Loucy (cell line): ENCODE data around the gene LLGL2.

ENCODE experiments used
- EZH2phosphoT487 ChIP-seq: fragments of 200-600 bp; IDR thresholded peaks from 2 replicates; pipeline ENCODE4 v1.6.1; 2018; ENCODE audit warnings: antibody characterized with exemption, mild to moderate bottlenecking, moderate library complexity, borderline replicate concordance
- TF ChIP-seq, protein P1 (sequence below): fragments of 200-600 bp; sonication (generic); conservative IDR thresholded peaks from 2 replicates; pipeline ENCODE4 v1.5.1; 2014; ENCODE audit warnings: mild to moderate bottlenecking, antibody characterized with exemption, low read length

DNA sequence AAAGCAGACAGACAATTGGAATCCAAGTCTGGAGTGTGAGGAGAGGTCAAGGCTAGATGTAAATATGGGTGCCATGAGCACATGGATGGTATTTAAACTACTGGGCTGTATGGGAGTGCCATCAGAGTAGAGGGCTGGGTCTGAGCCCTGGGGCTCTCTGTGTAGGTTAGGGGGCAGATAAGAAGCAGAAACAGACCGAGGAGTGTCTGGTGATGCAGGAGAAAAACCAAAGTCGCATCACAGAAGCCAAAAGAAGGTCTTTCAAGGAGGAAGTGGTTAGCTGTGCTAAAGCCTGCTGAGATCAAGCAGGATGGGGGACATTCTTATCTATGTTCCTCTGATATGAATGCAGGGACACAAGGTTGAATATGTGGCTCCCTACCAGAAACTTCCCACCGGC lies 7.3 kb upstream of the LLGL2 start:
- TF ChIP-seq, protein P1, sequence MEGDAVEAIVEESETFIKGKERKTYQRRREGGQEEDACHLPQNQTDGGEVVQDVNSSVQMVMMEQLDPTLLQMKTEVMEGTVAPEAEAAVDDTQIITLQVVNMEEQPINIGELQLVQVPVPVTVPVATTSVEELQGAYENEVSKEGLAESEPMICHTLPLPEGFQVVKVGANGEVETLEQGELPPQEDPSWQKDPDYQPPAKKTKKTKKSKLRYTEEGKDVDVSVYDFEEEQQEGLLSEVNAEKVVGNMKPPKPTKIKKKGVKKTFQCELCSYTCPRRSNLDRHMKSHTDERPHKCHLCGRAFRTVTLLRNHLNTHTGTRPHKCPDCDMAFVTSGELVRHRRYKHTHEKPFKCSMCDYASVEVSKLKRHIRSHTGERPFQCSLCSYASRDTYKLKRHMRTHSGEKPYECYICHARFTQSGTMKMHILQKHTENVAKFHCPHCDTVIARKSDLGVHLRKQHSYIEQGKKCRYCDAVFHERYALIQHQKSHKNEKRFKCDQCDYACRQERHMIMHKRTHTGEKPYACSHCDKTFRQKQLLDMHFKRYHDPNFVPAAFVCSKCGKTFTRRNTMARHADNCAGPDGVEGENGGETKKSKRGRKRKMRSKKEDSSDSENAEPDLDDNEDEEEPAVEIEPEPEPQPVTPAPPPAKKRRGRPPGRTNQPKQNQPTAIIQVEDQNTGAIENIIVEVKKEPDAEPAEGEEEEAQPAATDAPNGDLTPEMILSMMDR: no peak
- no peak for TF ChIP-seq EZH2phosphoT487
